H9 (cell line): ENCODE results near the gene B3GAT3. TPM values are rescaled to one million over a fixed set of nuclear protein-coding genes. Genes with fewer than 3 reads are reported as not detected.

Source experiments
- DNase-seq: peaks from one replicate; pipeline ENCODE4 v3.0.0-alpha.2; 2017
- H2AFZ ChIP-seq: one replicate; pipeline ENCODE4 v1.6.1; 2013; ENCODE audit warnings: mild to moderate bottlenecking, low read length, control low read depth, moderate library complexity
- H2AK5ac ChIP-seq: 2 replicates; pipeline ENCODE4 v1.6.1; 2013; ENCODE audit warnings: low read length, control low read depth, mixed read lengths; ENCODE audit not compliant: insufficient read length
- H2BK120ac ChIP-seq: one replicate; pipeline ENCODE4 v1.6.1; 2013; ENCODE audit warnings: low read depth, mild to moderate bottlenecking, low read length, control low read depth, inconsistent platforms; ENCODE audit not compliant: poor library complexity, severe bottlenecking
- H2BK12ac ChIP-seq: 2 replicates; pipeline ENCODE4 v1.6.1; 2013; ENCODE audit warnings: low read length, control low read depth, mixed read lengths, low read depth; ENCODE audit not compliant: insufficient read length
- H2BK15ac ChIP-seq: 2 replicates; pipeline ENCODE4 v1.6.1; 2013; ENCODE audit warnings: low read depth, low read length, control low read depth
- H2BK20ac ChIP-seq: one replicate; pipeline ENCODE4 v1.6.1; 2013; ENCODE audit warnings: low read depth, mild to moderate bottlenecking, low read length, control low read depth, inconsistent platforms; ENCODE audit not compliant: poor library complexity, severe bottlenecking
- H2BK5ac ChIP-seq: 2 replicates; pipeline ENCODE4 v1.6.1; 2013; ENCODE audit warnings: low read length, control low read depth, mixed read lengths; ENCODE audit not compliant: insufficient read length
- H3K14ac ChIP-seq: 2 replicates; pipeline ENCODE4 v1.6.1; 2013; ENCODE audit warnings: low read length, control low read depth; ENCODE audit not compliant: insufficient read depth
- H3K18ac ChIP-seq: 2 replicates; pipeline ENCODE4 v1.6.1; 2013; ENCODE audit warnings: low read depth, mild to moderate bottlenecking, mixed read lengths, low read length, control low read depth; ENCODE audit not compliant: insufficient read length
- H3K23ac ChIP-seq: 2 replicates; pipeline ENCODE4 v1.6.1; 2013; ENCODE audit warnings: low read length, control low read depth, mixed read lengths, low read depth; ENCODE audit not compliant: insufficient read length
- H3K23me2 ChIP-seq: 2 replicates; pipeline ENCODE4 v1.6.1; 2013; ENCODE audit warnings: low read depth, mild to moderate bottlenecking, mixed read lengths, low read length, control low read depth; ENCODE audit not compliant: insufficient read length, poor library complexity, severe bottlenecking
- H3K27ac ChIP-seq: 2 replicates; pipeline ENCODE4 v1.5.1; 2013; ENCODE audit warnings: low read length, control low read depth, mixed read lengths, low read depth; ENCODE audit not compliant: insufficient read length
- H3K27me3 ChIP-seq: 2 replicates; pipeline ENCODE4 v1.6.1; 2013; ENCODE audit warnings: low read length, control low read depth, inconsistent platforms; ENCODE audit not compliant: insufficient read depth
- H3K4ac ChIP-seq: 2 replicates; pipeline ENCODE4 v1.6.1; 2013; ENCODE audit warnings: low read depth, mild to moderate bottlenecking, control low read depth, inconsistent platforms, low read length, moderate library complexity
- H3K4me1 ChIP-seq: 2 replicates; pipeline ENCODE4 v1.6.1; 2013; ENCODE audit warnings: low read length, control low read depth, inconsistent platforms; ENCODE audit not compliant: insufficient read depth
- H3K4me2 ChIP-seq: 2 replicates; pipeline ENCODE4 v1.6.1; 2013; ENCODE audit warnings: low read length, control low read depth, mixed read lengths; ENCODE audit not compliant: insufficient read length, insufficient read depth
- H3K56ac ChIP-seq: 2 replicates; pipeline ENCODE4 v1.6.1; 2013; ENCODE audit warnings: low read depth, mild to moderate bottlenecking, mixed read lengths, low read length, control low read depth; ENCODE audit not compliant: insufficient read length
- H3K79me1 ChIP-seq: 2 replicates; pipeline ENCODE4 v1.6.1; 2013; ENCODE audit warnings: low read depth, mild to moderate bottlenecking, moderate library complexity, low read length, control low read depth, inconsistent platforms; ENCODE audit not compliant: insufficient read depth, poor library complexity, severe bottlenecking
- H3K79me2 ChIP-seq: 2 replicates; pipeline ENCODE4 v1.6.1; 2013; ENCODE audit warnings: low read length, control low read depth, inconsistent platforms; ENCODE audit not compliant: insufficient read depth
- H3K9ac ChIP-seq: 2 replicates; pipeline ENCODE4 v1.6.1; 2013; ENCODE audit warnings: low read length, control low read depth, mixed read lengths; ENCODE audit not compliant: insufficient read length; ENCODE audit errors: extremely low read depth
- H3K9me3 ChIP-seq: one replicate; pipeline ENCODE4 v1.6.1; 2013; ENCODE audit warnings: low read depth, low read length, inconsistent platforms; ENCODE audit not compliant: control insufficient read depth
- H3T11ph ChIP-seq: one replicate; pipeline ENCODE4 v1.6.1; 2013; ENCODE audit warnings: mild to moderate bottlenecking, low read length, control low read depth, inconsistent platforms
- H4K20me1 ChIP-seq: one replicate; pipeline ENCODE4 v1.6.1; 2013; ENCODE audit not compliant: control insufficient read depth, insufficient read length, insufficient read depth
- H4K5ac ChIP-seq: 2 replicates; pipeline ENCODE4 v1.6.1; 2013; ENCODE audit warnings: low read depth, mild to moderate bottlenecking, mixed read lengths, low read length, control low read depth; ENCODE audit not compliant: insufficient read length
- H4K8ac ChIP-seq: replicated peaks from 2 replicates; pipeline ENCODE4 v1.6.1; 2013; ENCODE audit warnings: low read length, control low read depth, mixed read lengths, low read depth; ENCODE audit not compliant: insufficient read length
- H4K91ac ChIP-seq: 2 replicates; pipeline ENCODE4 v1.6.1; 2013; ENCODE audit warnings: low read depth, mild to moderate bottlenecking, moderate library complexity, mixed read lengths, low read length, control low read depth; ENCODE audit not compliant: insufficient read length
- H3K27ac Mint-ChIP-seq, 3 experiments: 2 replicates in 2 of 3; 3 replicates in 1 of 3; pipeline ENCODE4 v1.8.0; 2020 to 2021; ENCODE audit warnings: mixed read lengths in 3 of 3, mild to moderate bottlenecking in 1 of 3, moderate library complexity in 1 of 3
- H3K27me3 Mint-ChIP-seq: 2 replicates; pipeline ENCODE4 v1.8.0; 2021; ENCODE audit warnings: low read depth, mild to moderate bottlenecking, moderate library complexity, mixed read lengths
- H3K36me3 Mint-ChIP-seq, 3 experiments: 2 replicates in 2 of 3; 3 replicates in 1 of 3; pipeline ENCODE4 v1.8.0; 2020 to 2021; ENCODE audit warnings: low read depth in 3 of 3, mixed read lengths in 3 of 3; ENCODE audit not compliant: insufficient read depth in 1 of 3
- H3K4me1 Mint-ChIP-seq, 2 experiments: 2 replicates each; pipeline ENCODE4 v1.8.0; 2020; ENCODE audit warnings: mixed read lengths in 2 of 2
- H3K4me3 Mint-ChIP-seq, 2 experiments: 2 replicates in 1 of 2; 3 replicates in 1 of 2; pipeline ENCODE4 v1.8.0; 2020 to 2021; ENCODE audit warnings: mild to moderate bottlenecking in 2 of 2, mixed read lengths in 2 of 2, moderate library complexity in 1 of 2
- H3K9me3 Mint-ChIP-seq, 2 experiments: 2 replicates in 1 of 2; 3 replicates in 1 of 2; pipeline ENCODE4 v1.8.0; 2020; ENCODE audit warnings: mild to moderate bottlenecking in 2 of 2, mixed read lengths in 2 of 2, moderate library complexity in 1 of 2
- CTCF ChIP-seq: fragments of 200-600 bp; sonication (generic); conservative IDR thresholded peaks from 3 replicates; pipeline ENCODE4 v1.8.0; 2021; ENCODE audit warnings: antibody characterized with exemption, mild to moderate bottlenecking
- WGBS: extraction: QIAGEN DNeasy Blood & Tissue Kit; methylation state at CpG from one replicate; pipeline ENCODE4 v1.1.7; 2013; ENCODE audit warnings: missing lambda C conversion rate, low lambda C conversion rate, mixed read lengths; ENCODE audit not compliant: insufficient read length; ENCODE audit errors: extremely low coverage; 5-methylcytosine and 5-hydroxymethylcytosine counted together
- total RNA-seq: library from RNA; stranded (reverse); gene quantifications from 2 replicates; pipeline ENCODE4 v1.2.1, GENCODE V29; 2021

The B3GAT3 gene
- total RNA-seq, 1 experiment from 2014 or later = 30.8 TPM

- H3K79me2 ChIP-seq = no peaks in the 10 kb centered on the region
- no peak overlapping the region for H2BK15ac ChIP-seq
- H2BK120ac ChIP-seq = no peak overlapping the region
- no peak overlapping the region for H2AK5ac ChIP-seq
- no peaks in the 10 kb centered on the region for H3K9me3 ChIP-seq
- no peak overlapping the region for H3K27ac ChIP-seq
- no peak for TF ChIP-seq CTCF
- Mint-ChIP-seq H3K4me1 (peaks cover 17 to 29% of the 10 kb centered on the region in 2 experiments), H3K4me3 (no peak overlapping the region; a peak in 1 of 5 replicates), H3K36me3 (peaks cover 0 to 15% (median 13%) of the 10 kb centered on the region in 3 experiments; a peak in 6 of 7 replicates), H3K27me3 (peaks cover 4% of the 10 kb centered on the region), H3K9me3 (no peaks in the 10 kb centered on the region), H3K27ac (no peak overlapping the region; a peak in 1 of 7 replicates)
- H3K4me1 ChIP-seq = no peaks in the 10 kb centered on the region
- DNase-seq = no peak
- no peak overlapping the region for H3K18ac ChIP-seq
- H3K56ac ChIP-seq = no peak overlapping the region
- no peak overlapping the region for H2AFZ ChIP-seq
- H3K4ac ChIP-seq = no peak overlapping the region
- H4K8ac ChIP-seq = no peak overlapping the region
- H3K23me2 ChIP-seq = peaks cover 13% of the 10 kb centered on the region
- no CpG with 5 or more reads among the region's 15 CpGs for WGBS
- no peak overlapping the region for H4K5ac ChIP-seq
- H3K4me2 ChIP-seq = no peak overlapping the region
- H4K20me1 ChIP-seq = no peaks in the 10 kb centered on the region
- no peak overlapping the region for H2BK12ac ChIP-seq
- H3T11ph ChIP-seq = no peak overlapping the region
- no peak overlapping the region for H3K14ac ChIP-seq
- no peaks in the 10 kb centered on the region for H3K79me1 ChIP-seq
- no peak overlapping the region for H2BK5ac ChIP-seq
- no peak overlapping the region for H3K23ac ChIP-seq
- H2BK20ac ChIP-seq = no peak overlapping the region
- no peaks in the 10 kb centered on the region for H3K27me3 ChIP-seq
- H3K9ac ChIP-seq = no peak overlapping the region
- H4K91ac ChIP-seq = no peak overlapping the region
These were observed 8.5 kb downstream of the B3GAT3 start for GRCh38 chr11:62613291-62613778.
